ENCODE results near the gene SLITRK6.
A peak's percentile ranks its signal among the peaks of the same experiment; 100 is the strongest.

Gene SLITRK6

DNA sequence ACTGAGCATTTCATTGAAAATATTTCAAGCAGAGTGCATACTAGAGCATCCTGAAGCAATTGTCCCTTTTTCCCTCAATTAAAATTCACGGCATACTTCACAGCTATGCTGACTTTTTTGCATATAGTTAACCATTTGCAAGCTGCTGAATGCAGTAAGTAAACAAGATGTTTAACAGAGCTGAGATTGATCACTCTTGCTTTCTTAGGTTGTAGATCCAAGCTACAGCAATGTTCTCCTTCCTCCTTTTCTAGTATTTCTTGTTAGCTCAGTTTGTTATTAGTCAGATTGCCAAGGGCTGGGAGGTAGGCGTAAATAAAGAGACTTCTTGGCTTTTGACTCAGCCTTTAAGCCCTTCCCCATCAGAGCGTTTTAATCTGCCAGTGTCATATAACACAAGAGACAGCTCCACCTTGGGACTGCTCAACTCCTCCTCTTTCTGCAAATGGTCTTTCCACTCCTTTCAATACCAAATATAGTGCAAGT is at the start of gene SLITRK6:
Gene SLITRK6, minus strand, starts transcription at position 323 of the 486 bp plus-strand sequence. CDS start 2,911 bp downstream, outside the sequence.
- TF ChIP-seq, protein P1, sequence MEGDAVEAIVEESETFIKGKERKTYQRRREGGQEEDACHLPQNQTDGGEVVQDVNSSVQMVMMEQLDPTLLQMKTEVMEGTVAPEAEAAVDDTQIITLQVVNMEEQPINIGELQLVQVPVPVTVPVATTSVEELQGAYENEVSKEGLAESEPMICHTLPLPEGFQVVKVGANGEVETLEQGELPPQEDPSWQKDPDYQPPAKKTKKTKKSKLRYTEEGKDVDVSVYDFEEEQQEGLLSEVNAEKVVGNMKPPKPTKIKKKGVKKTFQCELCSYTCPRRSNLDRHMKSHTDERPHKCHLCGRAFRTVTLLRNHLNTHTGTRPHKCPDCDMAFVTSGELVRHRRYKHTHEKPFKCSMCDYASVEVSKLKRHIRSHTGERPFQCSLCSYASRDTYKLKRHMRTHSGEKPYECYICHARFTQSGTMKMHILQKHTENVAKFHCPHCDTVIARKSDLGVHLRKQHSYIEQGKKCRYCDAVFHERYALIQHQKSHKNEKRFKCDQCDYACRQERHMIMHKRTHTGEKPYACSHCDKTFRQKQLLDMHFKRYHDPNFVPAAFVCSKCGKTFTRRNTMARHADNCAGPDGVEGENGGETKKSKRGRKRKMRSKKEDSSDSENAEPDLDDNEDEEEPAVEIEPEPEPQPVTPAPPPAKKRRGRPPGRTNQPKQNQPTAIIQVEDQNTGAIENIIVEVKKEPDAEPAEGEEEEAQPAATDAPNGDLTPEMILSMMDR (IDR thresholded peaks at IDR 0.05; ENCODE audit: insufficient read depth, low read depth, low read length, missing control alignments): peak; percentile 46
- peak within 1 kb of the TSS; percentile 53 for H3K4me3 ChIP-seq (ENCODE audit: low read length)
- peak; percentile 98 for DNase-seq (ENCODE audit: low read depth)

DNA sequence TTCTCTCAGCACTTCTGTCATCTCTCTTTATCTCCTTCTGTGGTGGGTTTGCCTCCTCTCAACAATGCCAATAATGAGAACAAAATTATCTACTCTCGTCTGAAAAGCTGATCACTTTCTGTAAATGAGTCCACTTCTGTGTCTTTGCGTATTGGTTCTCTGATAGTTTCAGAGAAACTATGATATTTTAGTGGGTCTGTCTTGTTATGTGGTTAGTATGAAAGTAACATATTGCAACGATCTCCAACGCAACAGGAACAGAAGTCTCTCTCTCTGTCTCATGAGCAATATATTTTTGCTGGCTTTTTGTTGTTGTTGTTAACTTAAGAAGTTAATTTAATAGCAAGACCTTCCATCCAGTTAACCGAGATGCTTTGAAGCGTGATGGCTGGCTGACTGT is 47.8 kb upstream of the SLITRK6 start:
- DNase-seq (ENCODE audit: low read depth): no peak
- TF ChIP-seq, protein P1 (IDR thresholded peaks at IDR 0.05; ENCODE audit: insufficient read depth, low read depth, low read length, missing control alignments): no peak
- H3K4me3 ChIP-seq (ENCODE audit: low read length): no peak overlapping the region

- DNase-seq (ENCODE audit: low read depth): no peak
- TF ChIP-seq, protein P1 (IDR thresholded peaks at IDR 0.05; ENCODE audit: insufficient read depth, low read depth, low read length, missing control alignments): no peak
Measured at GRCh38 chr13:85841427-85841826, 42.2 kb upstream of the SLITRK6 start.

GRCh38 chr13:85833921-85834320 is 34.7 kb upstream of the SLITRK6 start:
- TF ChIP-seq, protein P1 (IDR thresholded peaks at IDR 0.05; ENCODE audit: insufficient read depth, low read depth, low read length, missing control alignments): no peak
- H3K4me3 ChIP-seq (ENCODE audit: low read length): no peak overlapping the region
- no peak for DNase-seq (ENCODE audit: low read depth)

More at GRCh38 chr13:85841427-85841826, 42.2 kb upstream of the SLITRK6 start:
- H3K4me3 ChIP-seq (ENCODE audit: low read length): no peak overlapping the region

DNA sequence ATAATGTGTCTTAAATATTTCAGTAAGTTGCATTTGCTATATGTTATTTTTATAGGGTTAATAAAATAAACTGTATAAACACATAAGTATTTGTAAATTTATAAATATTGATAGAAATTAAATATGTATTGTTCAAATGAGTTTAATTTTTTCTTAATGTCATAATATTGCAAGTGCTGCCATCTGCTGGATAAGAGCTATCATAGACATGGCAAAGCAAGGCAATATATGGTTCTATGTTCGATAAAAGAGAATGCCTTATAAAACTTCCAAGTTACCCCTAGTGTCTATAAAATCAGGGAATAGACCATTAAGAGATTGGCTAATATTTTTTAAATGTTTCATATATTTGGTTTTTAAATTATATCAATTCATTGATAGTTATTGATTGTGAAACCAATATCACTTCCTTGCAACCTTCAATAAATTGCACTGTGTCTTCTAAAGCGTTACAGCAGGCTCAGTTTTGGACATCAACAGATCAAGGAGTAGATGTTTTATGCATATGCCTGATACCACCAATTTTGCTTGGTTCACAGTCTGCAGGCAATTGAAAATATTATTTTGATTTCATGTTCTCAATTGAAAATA is 29.0 kb upstream of the SLITRK6 start:
- peak; percentile 45 for DNase-seq (ENCODE audit: low read depth)
- TF ChIP-seq, protein P1 (IDR thresholded peaks at IDR 0.05; ENCODE audit: insufficient read depth, low read depth, low read length, missing control alignments): peak; percentile 62

DNA sequence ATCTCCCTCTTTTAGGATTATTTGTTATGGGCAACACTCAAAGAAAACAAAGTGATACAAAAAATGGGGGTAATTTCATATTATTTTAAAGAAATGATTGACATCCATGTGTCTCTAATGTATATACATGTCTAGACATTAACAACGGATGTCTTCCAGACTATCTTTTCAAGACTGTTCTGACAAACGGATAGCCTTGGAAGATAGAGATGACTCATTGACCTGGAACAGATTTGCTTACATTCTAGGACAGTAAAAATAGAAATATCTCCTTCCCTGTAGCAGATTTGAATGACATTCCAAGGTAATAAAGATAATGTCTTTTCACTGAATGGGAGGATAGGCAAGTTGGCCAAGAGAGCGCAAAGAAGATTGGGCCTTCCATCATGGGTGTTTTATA is 26.2 kb upstream of the SLITRK6 start:
- no peak overlapping the region for H3K4me3 ChIP-seq (ENCODE audit: low read length)
- TF ChIP-seq, protein P1 (IDR thresholded peaks at IDR 0.05; ENCODE audit: insufficient read depth, low read depth, low read length, missing control alignments): no peak
- peak; percentile 29 for DNase-seq (ENCODE audit: low read depth)

More for the DNA sequence above, 29.0 kb upstream of the SLITRK6 start:
- H3K4me3 ChIP-seq (ENCODE audit: low read length): no peak overlapping the region

DNA sequence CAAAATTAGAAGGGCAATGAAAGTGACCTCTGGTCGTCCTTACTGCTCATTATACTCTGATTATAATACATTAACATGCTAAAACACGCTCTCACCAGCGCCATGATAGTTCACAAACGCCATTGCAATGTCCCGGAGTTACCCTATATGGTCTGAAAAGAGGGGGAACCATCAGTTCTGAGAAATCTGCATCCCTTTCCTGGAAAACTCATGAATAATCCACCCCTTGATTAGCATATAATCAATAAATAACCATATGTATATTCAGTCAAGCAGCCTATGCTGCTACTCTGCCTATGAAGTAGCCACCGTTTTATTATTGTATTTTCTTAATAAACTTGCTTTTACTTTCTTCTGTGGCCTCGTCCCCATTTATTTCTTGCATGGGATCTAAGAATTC is 24.6 kb upstream of the SLITRK6 start:
- H3K4me3 ChIP-seq (ENCODE audit: low read length): no peak overlapping the region
- TF ChIP-seq, protein P1 (IDR thresholded peaks at IDR 0.05; ENCODE audit: insufficient read depth, low read depth, low read length, missing control alignments): no peak
- DNase-seq (ENCODE audit: low read depth): no peak
